Heart right ventricle (tissue), 16 donors: ENCODE data around the gene CAPZB. TPM values are rescaled to one million over a fixed set of nuclear protein-coding genes. Genes with fewer than 3 reads are reported as not detected.

Experiments used
- ATAC-seq, 8 donors: fragments of 200-7000 bp; cut with Tn5 transposase; one replicate each; pipeline ENCODE4 v1.9.1; 2020; ENCODE audit warnings: mild to moderate bottlenecking in 8 of 8, moderate library complexity in 8 of 8, moderate number of reproducible peaks in 1 of 8
- DNase-seq, 2 donors: peaks; one replicate each; pipeline ENCODE4 v3.0.0-alpha.2; 2020
- H3K27ac ChIP-seq, 10 donors: fragments of 200-600 bp; sonication (generic) in 2 of 10; one replicate each; pipeline versions ENCODE4 v1.5.0 to v1.8.0; 2020 to 2022; ENCODE audit warnings: mild to moderate bottlenecking in 3 of 10
- H3K27me3 ChIP-seq, 7 donors: fragments of 200-600 bp; one replicate each; pipeline ENCODE4 v1.8.0; 2021 to 2022; ENCODE audit warnings: mild to moderate bottlenecking in 2 of 7
- H3K36me3 ChIP-seq, 9 donors: fragments of 200-600 bp; sonication (generic) in 1 of 9; one replicate each; pipeline versions ENCODE4 v1.5.0 to v1.8.0; 2020 to 2022; ENCODE audit warnings: mild to moderate bottlenecking in 2 of 9
- H3K4me1 ChIP-seq, 9 donors: fragments of 200-600 bp; sonication (generic) in 1 of 9; one replicate each; pipeline versions ENCODE4 v1.5.0 to v1.8.0; 2020 to 2022; ENCODE audit warnings: mild to moderate bottlenecking in 4 of 9
- H3K4me3 ChIP-seq, 10 donors: fragments of 200-600 bp; sonication (generic) in 2 of 10; one replicate each; pipeline versions ENCODE4 v1.5.0 to v1.8.0; 2020 to 2022; ENCODE audit warnings: mild to moderate bottlenecking in 7 of 10, moderate library complexity in 2 of 10
- H3K9me3 ChIP-seq, 11 donors: fragments of 200-600 bp in 10 of 11; sonication (generic) in 2 of 11; one replicate each; pipeline versions ENCODE4 v1.5.0 to v1.8.0; 2013 to 2022; ENCODE audit warnings: mild to moderate bottlenecking in 2 of 11, control low read depth in 1 of 11, moderate library complexity in 1 of 11
- CTCF ChIP-seq, 9 donors: fragments of 200-600 bp; sonication (generic) in 2 of 9; IDR thresholded peaks; one replicate each; pipeline versions ENCODE4 v1.5.0 to v1.8.0; 2021 to 2022; ENCODE audit warnings: antibody characterized with exemption in 9 of 9, mild to moderate bottlenecking in 5 of 9, moderate library complexity in 1 of 9
- WGBS, 2 donors: extraction: QIAGEN DNeasy Blood & Tissue Kit; methylation state at CpG; one replicate each; pipeline ENCODE4 v1.1.7; 2013; ENCODE audit warnings: inconsistent platforms in 1 of 2; 5-methylcytosine and 5-hydroxymethylcytosine counted together
- intact Hi-C, 10 donors: fragments of 100-400 bp; cut with DNase I; formaldehyde crosslinking; loops; one replicate each; pipeline versions ENCODE4 v1.11.1 to v1.14.2; 2022
- polyA plus RNA-seq, 2 donors: library from polyadenylated mRNA; stranded (reverse); fragments of 200-250 nt; gene quantifications; one replicate each; pipeline ENCODE4 v1.2.3, GENCODE V29; 2013
- total RNA-seq, 10 donors: library from RNA; stranded (reverse); fragmentation: NEBNext Ultra II Directional in 3 of 10; extraction: Animal tissue kit (Norgen Biotek cat#: 25700) in 3 of 10; gene quantifications; one replicate each; pipeline versions ENCODE4 v1.2.1 to v1.2.4, GENCODE V29; 2021 to 2023
- donor health status: Arrhythmogenic right ventricular cardiomyopathy.
- donor health status: ischemic (EF 13 %, LVEDD 7.1; RV severe dilation, severe dysfunction).
- donor health status: healthy with polysubstance abuse.
- donor health status: DM: no; HTN: yes; CAD: no.
- donor health status: DM: no; HTN: no; CAD: no.
- donor health status: ischemic (EF 25% LVEDD 6.9; RV normal size, moderate dysfunction).
- donor health status: ischemic (EF 25% LVEDD 5.7; RV mildly dilated, moderate dysfunction).
- donor health status: healthy.
- donor health status: DM: yes; HTN: yes; CAD: no.
- donor health status: Ischemic cardiomyopathy.
- donor health status: ischemic (EF 35%, LVEDD 5.7; RV mildly dilated, moderate dysfunction).
- donor health status: nonischemic (EF 11% LVEDD 7.7; RV severe dilation, severe dysfunction).
- donor health status: DM: yes; HTN: yes; CAD: no.
- donor health status: PGD.
- donor health status: ischemic (EF 29% LVEDD 5.4; RV normal size, mild dysfunction).
- donor health status: nonischemic (EF 23%, LVEDD 6.1; RV moderate dilation, normal function).

CAPZB gene
- total and polyA plus RNA-seq, 12 donors = 158 to 307 (median 228) TPM

GRCh38 chr1:19414515-19415121 lies 70.7 kb downstream of the CAPZB start:
- ATAC-seq = peak in 7 of 8 donors; percentile 50 to 73 (median 70)
- peaks cover 0 to 80% (median 9%) of the 10 kb centered on the region in 9 donors for H3K36me3 ChIP-seq

GRCh38 chr1:19413999-19414398 lies 71.3 kb downstream of the CAPZB start:
- Histone ChIP-seq H3K4me1 (peaks cover 20 to 82% (median 72%) of the 10 kb centered on the region in 9 donors), H3K4me3 (no peak overlapping the region), H3K27me3 (no peaks in the 10 kb centered on the region), H3K36me3 (peaks cover 0 to 80% (median 4%) of the 10 kb centered on the region in 9 donors), H3K9me3 (no peaks in the 10 kb centered on the region), H3K27ac (peak overlapping the region in 9 of 10 donors; percentile 30 to 80 (median 68))
- TF ChIP-seq CTCF (IDR thresholded peaks at IDR 0.05) = no peak
- DNase-seq (no peak), ATAC-seq (peak in 2 of 8 donors; percentile 6 to 9)
- WGBS, 2 donors = 56 to 63% methylated on average over 12 of the region's 12 CpGs
- intact Hi-C loops = no loop called here

More at GRCh38 chr1:19414515-19415121, 70.7 kb downstream of the CAPZB start:
- no peak for TF ChIP-seq CTCF (IDR thresholded peaks at IDR 0.05)
- no peaks in the 10 kb centered on the region for H3K27me3 ChIP-seq
- intact Hi-C loops = no loop called here
- no peak for DNase-seq
- peaks cover 20 to 88% (median 74%) of the 10 kb centered on the region in 9 donors for H3K4me1 ChIP-seq
- no peak overlapping the region for H3K4me3 ChIP-seq
- peak overlapping the region in 9 of 10 donors; percentile 36 to 80 (median 68) for H3K27ac ChIP-seq
- WGBS, 2 donors = 12 to 18% methylated on average over 2 of the region's 2 CpGs
- H3K9me3 ChIP-seq = no peaks in the 10 kb centered on the region

DNA sequence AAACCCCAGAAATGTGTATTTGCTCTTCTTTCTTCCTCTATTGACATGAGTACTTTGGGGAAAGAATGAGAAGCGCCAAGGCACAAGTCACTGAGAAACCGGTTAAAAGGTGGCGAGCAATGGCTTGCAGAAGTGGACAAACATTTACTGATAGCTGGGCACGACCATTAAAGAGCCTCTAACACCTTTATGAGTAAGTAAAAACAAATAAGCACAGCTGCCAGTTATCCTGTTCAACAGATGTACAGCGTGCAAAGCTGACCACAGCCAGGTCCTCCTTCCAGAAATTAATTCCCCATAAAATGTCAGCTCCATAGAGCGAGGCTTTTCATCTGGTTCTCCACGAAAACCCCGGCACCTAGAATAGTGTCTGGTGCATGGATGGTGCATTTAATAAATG lies 72.7 kb downstream of the CAPZB start:
- Histone ChIP-seq H3K9me3 (no peaks in the 10 kb centered on the region), H3K27me3 (no peaks in the 10 kb centered on the region), H3K4me1 (peaks cover 20 to 81% (median 69%) of the 10 kb centered on the region in 9 donors), H3K36me3 (peaks cover 0 to 77% (median 0%) of the 10 kb centered on the region in 9 donors), H3K4me3 (no peak overlapping the region), H3K27ac (peak overlapping the region in 4 of 10 donors; percentile 61 to 80 (median 70))
- ATAC-seq = no peak
- intact Hi-C loops = no loop called here
- no peak for TF ChIP-seq CTCF (IDR thresholded peaks at IDR 0.05)
- WGBS, 2 donors = 90 to 91% methylated on average over 8 of the region's 8 CpGs
- DNase-seq = no peak

GRCh38 chr1:19411612-19412011 lies 73.7 kb downstream of the CAPZB start:
- peaks cover 18 to 81% (median 63%) of the 10 kb centered on the region in 9 donors for H3K4me1 ChIP-seq
- H3K27me3 ChIP-seq = no peaks in the 10 kb centered on the region
- 75% methylated on average over 8 of the region's 8 CpGs for whole genome bisulfite sequencing, 2 donors
- no peak for DNase-seq
- no peak overlapping the region for H3K4me3 ChIP-seq
- H3K27ac ChIP-seq = peak overlapping the region in 3 of 10 donors; percentile 1 to 77 (median 26)
- no peaks in the 10 kb centered on the region for H3K9me3 ChIP-seq
- TF ChIP-seq CTCF (IDR thresholded peaks at IDR 0.05) = no peak
- H3K36me3 ChIP-seq = peaks cover 0 to 68% (median 0%) of the 10 kb centered on the region in 9 donors
- intact Hi-C loops = no loop called here
- no peak for ATAC-seq
